ENCODE results near the gene SLC6A7.

DNA sequence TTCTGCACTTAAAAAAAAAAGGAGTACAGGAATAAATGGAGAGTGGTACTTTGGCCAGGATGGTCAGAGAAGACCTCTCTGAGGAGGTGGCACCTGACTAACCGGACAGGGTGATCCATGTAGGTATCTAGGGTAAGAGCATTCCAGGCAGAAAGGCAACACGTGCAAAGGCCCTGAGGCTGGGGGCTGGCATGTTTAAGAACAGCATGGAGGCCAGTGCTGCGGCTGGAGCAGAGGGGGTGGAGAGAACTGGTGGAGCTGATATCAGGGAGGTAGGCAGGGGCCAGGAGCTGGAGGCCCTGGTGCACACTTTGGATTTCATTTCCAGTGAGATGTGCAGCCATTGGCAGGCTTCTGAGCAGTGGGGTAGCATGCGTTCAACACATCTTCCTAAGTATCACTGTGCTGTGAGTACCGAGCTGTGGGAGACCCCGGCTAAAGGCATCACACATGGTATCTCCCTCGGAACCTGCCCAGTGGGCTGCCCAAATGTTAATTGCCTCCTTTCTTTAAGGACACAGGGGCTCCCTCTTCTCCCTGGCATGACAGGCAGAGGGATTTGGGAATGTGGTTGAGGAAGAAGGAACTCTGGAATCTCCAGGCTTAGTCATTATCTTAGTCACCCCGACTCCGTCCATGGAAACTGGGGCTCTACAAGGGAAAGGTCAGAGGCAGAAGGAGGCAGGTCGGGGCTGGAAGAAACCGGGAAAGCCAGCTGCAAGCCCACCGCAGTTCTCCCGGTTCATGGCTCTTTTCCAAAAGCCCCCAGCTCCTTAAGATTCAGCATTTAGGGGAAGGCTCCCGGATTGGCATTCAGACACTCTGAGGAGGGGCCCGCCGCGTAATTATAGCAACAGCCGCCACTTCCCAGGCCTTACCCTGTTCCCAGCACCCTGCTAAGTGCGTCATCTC, 18.6 kb downstream of the SLC6A7 start:
- TF ChIP-seq EZH2 (IDR thresholded peaks at IDR 0.05; ENCODE audit: borderline replicate concordance, low read depth, low read length, poor library complexity, severe bottlenecking), result no peak
- TF ChIP-seq, protein P1, sequence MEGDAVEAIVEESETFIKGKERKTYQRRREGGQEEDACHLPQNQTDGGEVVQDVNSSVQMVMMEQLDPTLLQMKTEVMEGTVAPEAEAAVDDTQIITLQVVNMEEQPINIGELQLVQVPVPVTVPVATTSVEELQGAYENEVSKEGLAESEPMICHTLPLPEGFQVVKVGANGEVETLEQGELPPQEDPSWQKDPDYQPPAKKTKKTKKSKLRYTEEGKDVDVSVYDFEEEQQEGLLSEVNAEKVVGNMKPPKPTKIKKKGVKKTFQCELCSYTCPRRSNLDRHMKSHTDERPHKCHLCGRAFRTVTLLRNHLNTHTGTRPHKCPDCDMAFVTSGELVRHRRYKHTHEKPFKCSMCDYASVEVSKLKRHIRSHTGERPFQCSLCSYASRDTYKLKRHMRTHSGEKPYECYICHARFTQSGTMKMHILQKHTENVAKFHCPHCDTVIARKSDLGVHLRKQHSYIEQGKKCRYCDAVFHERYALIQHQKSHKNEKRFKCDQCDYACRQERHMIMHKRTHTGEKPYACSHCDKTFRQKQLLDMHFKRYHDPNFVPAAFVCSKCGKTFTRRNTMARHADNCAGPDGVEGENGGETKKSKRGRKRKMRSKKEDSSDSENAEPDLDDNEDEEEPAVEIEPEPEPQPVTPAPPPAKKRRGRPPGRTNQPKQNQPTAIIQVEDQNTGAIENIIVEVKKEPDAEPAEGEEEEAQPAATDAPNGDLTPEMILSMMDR (conservative IDR thresholded peaks at IDR 0.05; ENCODE audit: low read depth, low read length), result no peak
